HG02884 (cell line): ENCODE measurements around the gene TEX48.

Source experiments
- ATAC-seq: cut with Tn5 transposase; IDR thresholded peaks from one replicate; pipeline ENCODE4 v1.9.1; 2021; ENCODE audit warnings: mild to moderate bottlenecking, moderate library complexity; ENCODE audit not compliant: unreplicated experiment

Gene TEX48

DNA sequence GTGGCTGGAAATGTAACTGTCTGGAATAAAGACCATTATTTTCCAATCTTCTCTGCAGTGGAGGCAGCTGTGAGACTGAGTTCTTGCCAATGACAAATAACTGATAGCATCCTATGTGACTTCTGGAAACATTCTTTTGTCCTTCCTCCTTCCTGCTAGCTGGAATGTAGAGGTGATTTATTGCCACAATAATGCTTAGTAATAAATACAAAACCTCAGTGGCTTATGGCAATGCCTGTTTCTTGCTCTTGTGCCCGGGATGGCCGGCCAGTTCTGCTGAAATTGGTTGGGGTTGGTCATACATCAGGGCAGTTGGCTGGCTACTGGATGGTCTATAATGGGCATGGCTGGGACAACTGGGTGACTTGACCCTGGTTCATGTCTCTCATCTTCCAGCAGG is 12.2 kb upstream of the TEX48 start:
- ATAC-seq: no peak

DNA sequence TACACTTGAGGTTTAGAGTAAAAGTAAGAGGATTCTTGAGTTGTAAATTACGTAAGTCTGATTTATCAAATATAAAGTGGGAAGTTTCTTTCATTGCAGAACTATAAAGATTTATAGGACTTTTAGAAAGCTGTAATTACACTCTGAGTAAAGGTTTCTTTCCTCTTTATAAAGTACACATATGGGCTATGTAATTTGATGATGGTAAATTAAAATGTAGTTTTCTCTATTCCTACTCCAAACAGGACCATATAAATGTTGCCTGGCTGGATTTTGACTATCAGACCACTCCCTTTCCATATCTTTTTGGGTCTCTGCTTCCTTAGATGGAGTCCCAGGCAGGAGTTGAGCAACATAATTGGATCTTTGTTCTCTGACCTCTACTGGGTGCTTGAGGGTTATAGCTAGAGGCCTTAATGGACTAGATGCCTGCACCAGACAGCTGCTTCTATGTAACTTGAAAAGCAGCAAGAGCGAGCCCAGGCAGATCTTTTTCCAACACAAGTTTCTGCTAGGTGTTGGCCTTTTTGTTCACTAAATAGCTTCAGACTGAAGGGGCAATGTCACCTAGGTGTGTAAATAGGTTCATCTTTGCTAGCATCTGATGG is 11.4 kb upstream of the TEX48 start:
- no peak for ATAC-seq

DNA sequence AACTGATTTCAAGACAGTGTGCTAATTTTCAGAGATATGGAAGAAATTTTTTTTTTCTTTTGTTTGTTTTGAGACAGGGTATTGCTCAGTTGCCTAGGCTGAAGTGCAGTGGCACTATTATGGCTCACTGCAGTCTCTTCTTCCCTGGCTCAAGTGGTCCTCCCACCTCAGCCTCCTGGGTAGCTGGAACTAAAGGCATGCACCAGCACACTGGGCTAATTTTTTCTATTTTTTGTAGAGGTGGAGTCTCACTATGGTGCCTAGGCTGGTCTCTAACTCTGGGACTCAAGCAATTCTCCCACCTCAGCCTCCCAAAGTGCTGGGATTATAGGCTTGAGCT is 9.9 kb upstream of the TEX48 start:
- ATAC-seq: no peak

DNA sequence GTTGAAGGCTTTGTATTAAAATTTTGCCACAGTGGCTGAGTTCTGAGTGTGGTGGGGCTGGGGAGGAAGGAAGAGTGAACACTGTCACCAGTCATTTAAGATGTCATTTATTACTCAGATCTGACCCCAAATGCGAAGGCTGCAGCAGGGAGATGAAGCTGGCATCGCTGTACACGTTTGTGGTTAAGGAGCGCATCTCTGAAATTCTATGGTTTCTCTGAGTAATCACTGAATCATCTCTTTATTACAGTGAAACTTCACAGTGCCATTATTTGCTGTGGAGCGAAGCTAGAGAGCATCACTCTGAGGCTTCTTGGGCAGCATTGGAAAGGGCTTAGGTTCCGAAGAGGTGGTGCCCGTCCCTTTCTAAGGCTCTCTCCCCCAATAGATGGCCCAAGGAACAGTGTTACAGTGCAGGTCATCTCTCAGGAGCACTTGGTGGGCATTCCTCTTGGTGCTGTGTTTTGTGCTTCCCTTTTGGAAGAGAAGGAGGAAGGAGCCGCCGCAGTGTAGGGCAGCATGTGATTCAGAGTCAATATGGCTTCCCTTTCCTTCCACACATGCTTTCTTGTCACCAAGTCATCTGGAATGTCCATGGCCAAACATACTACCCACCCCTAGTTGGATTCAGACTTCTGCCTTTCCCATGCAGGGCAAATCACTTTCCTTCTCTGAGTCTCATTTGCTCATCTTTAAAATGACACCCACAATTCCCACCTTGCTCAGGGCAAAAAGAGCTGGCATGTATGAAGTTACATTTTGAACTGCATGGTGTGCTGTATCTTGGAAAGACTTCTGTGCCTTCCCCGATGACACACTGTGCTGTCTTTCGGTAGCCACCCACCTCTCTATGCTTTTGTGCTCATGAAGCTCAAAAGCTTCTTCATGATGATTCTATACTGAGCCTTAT is 9.3 kb upstream of the TEX48 start:
- peak; percentile 67 for ATAC-seq

DNA sequence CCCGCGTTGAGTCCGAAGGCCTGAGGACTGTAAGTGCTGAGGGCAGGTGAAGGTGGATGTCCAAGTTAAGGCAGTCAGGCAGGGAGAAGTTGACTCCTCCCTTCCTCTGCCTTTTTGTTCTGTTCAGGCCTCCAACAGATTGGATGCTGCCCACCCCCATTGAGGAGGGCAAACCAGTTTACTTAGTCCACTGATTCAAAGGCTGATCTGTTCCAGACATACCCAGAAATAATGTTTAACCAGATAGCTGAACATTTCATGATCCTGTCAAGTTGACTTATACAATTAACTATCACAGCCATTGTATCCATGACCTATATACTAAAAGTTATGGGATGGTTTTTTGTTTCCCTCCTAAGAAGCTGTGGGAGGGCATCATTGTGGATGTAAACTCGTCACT is 8.3 kb upstream of the TEX48 start:
- no peak for ATAC-seq

DNA sequence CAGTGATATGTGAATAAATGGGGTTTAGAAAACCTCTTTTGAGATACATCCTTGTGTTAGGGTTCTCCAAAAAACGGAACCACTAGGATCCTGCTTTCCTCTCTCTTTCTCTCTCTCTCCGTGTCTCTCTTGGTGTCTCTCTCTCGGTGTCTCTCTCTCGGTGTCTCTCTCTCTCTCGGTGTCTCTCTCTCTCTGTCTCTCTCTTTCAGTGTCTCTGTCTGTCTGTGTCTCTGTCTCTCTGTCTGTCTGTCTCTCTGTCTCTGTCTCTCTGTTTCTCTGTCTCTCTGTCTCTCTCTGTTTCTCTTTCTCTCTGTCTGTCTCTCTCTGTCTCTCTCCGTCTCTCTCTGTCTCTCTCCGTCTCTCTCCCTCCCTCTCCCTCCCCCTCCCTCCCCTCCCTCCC is 7.8 kb upstream of the TEX48 start:
- ATAC-seq: no peak

DNA sequence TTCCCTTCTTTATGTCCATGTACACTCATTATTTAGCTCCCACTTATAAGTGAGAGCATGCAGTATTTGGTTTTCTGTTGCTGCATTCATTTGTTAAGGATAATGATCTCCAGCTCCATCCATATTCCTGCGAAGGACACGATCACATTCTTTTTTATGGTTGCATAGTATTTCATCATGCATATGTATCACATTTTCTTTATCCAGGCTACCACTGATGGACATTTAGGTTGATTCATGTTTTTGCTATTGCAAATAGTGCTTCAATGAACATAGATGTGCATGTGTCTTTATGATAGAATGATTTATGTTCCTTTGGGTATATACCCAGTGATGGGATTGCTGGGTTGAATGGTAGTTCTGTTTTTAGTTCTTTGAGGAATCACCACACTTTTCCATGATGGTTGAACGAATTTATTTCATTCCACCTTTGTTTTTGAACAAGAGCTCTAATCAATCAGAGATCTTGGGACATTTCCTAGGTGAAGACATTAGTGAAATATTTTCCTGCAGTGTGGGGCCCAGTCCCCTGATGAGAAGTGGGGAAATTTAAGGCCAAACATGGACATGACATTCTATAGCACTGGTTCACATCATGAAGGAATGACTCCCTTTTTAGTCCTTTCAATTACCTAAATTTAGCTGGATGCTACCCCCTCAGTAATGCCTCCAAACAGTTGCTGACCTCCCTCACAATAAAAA is 7.1 kb upstream of the TEX48 start:
- ATAC-seq: no peak

DNA sequence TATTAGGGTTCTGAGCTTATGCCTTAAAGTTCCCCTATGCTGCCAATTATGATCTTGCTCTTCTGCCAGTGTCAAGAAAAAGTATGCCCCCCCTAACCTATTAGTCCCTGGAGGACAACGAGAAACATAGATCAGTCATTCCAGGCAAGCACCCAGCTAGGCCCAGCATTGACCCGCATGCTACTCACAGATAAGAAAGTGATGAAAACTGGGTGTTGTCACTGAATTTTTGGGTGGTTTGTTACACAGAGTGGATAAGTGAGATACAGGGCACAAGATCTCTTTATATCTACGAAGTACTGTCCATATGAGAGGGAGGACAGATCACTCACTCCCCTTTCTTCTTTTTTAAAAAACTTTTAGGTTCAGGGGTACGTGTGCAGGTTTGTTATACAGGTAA is 6.4 kb upstream of the TEX48 start:
- no peak for ATAC-seq

DNA sequence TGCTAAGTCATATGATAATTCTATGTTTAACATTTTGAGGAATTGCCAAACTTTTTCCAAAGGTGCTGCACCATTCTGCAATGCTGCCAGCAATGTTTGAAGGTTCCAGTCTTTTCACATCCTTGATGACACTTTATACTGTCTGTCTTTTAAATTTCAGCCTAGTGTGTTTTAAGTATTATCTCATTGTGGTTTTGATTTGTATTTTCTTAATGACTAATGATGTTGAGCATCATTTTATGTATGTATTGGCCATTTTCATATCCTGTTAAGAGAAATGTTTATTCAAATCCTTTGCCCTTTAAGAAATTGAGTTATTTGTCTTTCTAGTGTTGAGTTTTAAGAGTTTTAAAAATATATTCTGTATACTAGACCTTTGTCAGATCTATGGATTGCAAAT is 5.0 kb upstream of the TEX48 start:
- ATAC-seq: no peak

DNA sequence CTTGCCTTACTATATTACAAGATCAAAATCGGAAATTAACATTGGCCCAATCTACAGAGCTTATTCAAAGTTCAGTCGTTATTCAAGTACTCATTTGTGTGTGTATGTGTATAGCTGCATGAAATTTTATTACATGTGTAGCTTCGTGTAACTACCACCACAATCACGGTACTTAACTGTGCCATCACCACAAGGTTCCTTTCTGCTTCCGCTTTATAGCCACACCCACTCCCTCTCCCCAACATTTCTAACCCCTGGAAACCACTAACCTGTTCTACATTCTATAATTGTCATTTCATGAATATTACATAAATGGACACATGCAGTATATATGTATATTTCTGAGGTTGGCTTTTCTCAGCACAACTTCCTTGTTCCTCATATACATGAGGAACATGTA is 4.0 kb upstream of the TEX48 start:
- no peak for ATAC-seq

DNA sequence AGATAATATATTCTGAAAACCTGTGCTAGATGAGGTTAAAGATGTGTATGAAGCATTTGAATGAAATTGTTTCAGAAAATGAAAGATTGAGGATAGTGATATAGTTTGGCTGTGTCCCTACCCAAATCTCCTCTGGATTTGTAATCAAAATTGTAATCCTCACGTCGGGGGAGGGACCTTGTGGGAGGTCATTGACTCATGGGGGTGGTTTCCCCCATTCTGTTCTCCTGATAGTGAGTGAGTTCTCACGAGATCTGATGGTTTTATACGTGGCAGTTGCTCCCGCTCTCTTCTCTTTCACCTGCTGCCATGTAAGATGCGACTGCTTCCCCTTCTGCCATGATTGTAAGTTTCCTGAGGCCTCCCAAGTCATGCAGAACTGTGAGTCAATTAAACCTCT is 2.0 kb upstream of the TEX48 start:
- ATAC-seq: no peak

DNA sequence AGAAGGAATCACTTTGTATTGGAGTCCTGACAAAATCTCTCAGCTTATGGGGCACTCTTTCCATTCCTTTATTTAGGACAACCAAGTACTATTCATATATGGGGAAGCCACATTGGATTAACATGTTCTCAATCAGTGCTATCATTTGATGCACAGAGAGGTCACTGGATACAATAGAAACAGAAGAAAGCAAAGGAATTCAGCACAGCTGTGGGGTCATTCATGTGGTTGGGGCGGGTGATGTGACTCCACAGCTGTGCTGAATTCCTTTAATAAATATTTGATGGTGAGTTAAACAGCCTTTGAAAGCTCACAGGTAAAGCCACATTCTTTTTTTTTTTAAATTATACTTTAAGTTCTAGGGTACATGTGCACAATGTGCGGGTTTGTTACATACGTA is 854 bp upstream of the TEX48 start:
- ATAC-seq: no peak

DNA sequence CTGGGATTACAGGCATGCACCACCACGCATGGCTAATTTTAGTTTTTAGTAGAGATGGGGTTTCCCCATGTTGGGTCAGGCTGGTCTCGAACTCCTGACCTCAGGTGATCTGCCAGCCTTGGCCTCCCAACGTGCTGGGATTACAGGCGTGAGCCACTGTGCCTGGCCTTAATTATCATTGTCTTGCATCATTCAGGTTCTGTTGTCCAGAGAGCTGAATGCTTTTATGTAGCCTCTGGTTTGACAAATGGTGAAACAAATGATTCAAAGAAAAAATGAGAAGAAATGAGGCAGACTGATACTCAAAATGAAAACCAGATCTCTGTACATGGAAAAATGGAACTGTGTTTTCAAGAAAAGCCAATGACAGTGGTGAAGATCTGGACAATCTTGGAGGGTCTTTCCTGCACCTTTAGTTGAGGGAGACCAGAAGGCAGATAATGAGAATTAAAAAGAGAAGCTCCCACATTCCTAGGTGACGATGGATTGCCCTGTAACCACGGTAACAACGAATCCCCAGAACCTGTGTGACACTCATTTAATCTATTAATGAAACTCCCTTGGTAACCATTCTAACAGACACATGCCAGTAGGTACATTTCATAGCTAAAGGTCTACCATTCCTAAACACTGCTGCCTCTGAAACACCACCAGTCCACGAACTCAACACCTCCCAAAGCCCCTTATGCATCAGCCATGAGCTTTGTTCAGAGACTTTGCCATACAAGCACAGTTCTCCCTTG is 1.6 kb downstream of the TEX48 start:
- no peak for ATAC-seq

DNA sequence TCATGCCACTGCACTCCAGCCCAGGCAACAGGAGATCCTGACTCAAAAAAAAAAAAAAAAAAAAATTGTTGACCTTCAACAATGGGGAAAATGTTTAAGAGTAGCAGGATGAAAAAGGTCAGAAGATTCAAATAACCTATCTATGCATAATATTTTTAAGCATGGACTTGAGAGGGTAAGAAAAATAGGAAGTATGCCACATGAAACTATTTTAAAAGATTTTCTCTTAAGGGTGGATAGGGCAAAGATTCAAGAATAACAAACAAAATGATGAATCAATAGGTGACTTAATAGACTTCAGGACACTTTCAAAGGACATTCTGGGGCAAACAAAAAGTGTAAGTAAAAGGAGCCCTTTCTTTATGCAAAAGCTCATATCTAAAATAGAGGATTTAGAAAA is 3.2 kb downstream of the TEX48 start:
- no peak for ATAC-seq

DNA sequence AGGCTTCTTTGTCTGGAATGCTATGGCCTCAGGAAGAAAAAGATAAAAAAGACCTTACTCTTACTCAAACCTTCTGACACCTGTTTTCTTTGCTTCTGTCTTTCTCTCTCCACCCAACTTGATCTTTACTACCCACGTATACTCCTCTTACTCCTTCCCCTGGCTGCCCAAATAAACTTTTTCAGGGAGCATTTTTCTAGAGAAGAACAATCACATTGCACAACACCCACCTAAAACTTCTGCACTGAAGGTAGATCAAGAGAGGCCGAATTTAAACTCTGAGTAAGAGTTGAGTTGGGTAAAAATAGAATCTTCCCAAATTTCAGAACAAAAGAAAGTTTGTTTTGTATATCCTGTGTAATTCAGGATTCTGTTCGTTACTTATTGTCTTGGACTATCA is 3.9 kb downstream of the TEX48 start:
- ATAC-seq: no peak

DNA sequence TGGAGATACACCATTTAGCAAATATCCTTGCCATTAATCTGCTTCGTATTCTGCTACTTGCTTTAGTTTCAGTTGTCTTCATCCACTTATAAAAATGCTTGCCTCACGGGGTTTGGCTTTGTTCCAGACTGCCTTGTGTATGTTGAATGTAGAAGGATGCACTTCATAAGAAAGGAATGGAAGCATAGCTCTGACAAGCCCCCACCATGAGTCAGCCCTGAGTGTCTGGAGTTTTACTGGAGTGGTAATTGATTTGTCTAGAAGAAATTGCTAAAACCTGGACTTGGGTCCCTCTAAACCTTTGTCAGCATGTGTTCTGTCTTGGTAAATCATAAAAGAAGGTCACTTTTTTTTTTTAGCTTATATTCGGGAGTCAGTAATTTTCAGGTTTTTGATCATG is 4.6 kb downstream of the TEX48 start:
- no peak for ATAC-seq

DNA sequence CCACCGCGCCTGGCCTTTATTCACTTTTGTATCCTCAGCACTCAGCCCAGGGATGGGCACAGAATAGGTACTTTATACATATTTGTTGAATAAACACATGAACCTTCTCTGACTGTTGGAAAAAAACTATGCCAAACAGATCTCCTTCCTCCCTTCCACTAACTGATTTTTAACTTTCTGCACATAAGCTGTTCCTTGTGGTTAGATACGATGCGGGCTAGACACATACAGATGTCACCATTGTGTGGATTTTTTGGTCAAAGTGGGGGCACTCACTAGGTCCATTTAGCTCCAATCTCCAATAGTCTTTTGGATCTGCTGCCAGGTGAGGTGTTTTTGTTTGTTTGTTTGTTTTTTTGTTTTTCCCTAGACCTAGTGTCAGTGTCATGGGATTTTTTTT is 5.1 kb downstream of the TEX48 start:
- no peak for ATAC-seq

DNA sequence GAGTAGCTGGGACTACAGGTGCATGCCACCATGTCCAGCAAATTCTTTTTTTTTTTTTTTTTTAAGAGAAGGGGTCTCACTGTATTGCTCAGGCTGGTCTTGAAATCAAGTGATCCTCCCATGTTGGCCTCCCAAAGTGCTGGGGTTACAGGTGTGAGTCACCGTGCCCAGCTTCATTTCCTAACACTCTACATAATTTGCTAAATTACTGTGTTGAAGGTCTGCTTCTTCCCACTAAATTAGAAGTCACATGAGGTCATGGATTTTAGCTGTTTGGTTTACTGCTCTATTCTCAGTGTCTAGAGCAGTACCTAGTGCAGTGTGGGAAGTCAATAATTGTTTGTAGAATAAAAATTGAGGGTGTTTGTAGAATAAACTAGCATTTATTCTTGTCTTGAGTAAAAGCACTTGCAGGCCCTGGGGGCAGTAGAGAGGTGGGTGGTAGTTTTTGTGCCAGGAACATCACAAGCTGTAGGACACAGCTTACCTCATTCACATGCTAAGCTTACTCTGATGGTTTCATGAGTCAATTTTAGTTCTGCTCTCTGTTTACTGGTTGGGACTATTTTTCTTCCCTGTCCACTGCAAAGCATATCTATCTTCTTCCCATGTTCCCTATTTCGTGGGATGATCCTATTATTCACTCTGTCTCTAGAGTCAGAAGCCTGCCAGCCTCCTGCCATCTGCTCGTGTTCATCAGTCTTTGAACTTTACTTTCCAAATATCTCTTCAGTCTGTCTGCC is 7.0 kb downstream of the TEX48 start:
- no peak for ATAC-seq

DNA sequence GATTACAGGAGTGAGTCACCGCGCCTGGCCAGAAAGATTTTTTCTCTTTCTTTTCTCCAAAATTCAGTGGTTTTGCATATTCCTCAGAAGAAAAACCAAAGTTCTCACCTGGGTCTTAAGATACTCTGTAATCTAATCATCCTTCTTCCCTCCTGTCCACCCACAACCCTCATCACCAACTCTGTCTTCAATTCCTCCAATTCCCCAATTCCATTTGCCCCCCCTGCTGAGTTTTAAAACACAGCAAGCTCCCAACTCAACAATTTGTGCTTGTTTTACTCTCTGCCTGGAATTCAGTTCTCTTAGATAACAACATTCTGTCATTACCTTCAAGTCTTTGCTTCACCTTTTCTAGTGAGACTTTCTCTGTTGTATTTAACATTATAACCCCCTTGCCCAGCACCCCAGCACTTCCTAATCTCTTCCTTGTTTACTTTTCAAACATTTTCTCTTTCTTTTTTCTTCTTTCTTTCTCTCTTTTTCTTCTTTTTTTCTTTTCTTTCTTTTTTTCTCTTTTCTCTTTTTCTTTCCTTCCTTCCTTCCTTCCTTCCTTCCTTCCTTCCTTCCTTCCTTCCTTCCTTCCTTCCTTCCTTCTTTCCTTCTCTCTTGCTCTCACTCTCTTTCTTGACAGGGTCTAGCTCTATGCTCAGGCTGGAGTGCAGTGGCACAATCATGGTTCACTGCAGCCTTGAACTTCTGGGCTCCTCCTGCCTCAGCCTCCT is 7.8 kb downstream of the TEX48 start:
- no peak for ATAC-seq

DNA sequence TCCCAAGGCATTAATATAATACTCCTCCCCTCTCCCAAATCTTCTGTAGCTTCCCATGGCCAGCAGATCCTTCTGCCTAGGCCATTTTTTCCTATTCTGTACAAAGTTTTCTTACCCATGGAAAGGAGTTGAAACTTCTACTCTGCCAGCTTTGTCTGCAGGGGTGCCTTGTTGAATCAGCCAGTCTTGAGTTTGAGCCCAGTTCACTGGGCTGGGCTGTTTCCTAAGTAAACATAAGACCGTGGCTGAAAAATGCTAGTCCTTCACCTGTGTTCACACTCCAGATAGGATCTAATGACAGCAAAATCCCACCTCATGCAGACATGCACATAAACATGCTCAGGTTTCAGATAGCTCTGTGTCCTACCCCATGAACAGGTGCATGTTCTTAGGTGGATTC is 10.4 kb downstream of the TEX48 start:
- ATAC-seq: no peak
